B cell (primary cell): ENCODE measurements around the gene NPEPPS. TPM values are rescaled to one million over a fixed set of nuclear protein-coding genes. Genes with fewer than 3 reads are reported as not detected.

Experiments
- ATAC-seq: fragments of 200-7000 bp; cut with Tn5 transposase; one replicate; pipeline ENCODE4 v1.10.0; 2021; ENCODE audit warnings: low read depth, mild to moderate bottlenecking, moderate number of reproducible peaks, moderate library complexity
- CTCF ChIA-PET: fragments of 350-600 bp; sonication (Branson Sonifier 250); formaldehyde crosslinking; loops from one replicate; lab custom pipeline; 2021; ENCODE audit warnings: antibody characterized with exemption, inconsistent platforms; lab: Charles Lee
- POLR2A ChIA-PET: fragments of 350-600 bp; sonication (Branson Sonifier 250); formaldehyde crosslinking; loops from one replicate; lab custom pipeline; 2021; ENCODE audit warnings: antibody characterized with exemption; lab: Charles Lee
- DNase-seq: peaks from one replicate; pipeline ENCODE4 v3.0.0; 2013
- H2AFZ ChIP-seq: 2 replicates; pipeline ENCODE4 v1.6.1; 2012; ENCODE audit warnings: mild to moderate bottlenecking, low read depth, low read length; ENCODE audit not compliant: insufficient read depth, poor library complexity, severe bottlenecking
- H3K27ac ChIP-seq, 2 donors: 1 replicate in 1 of 2; 2 replicates in 1 of 2; pipeline ENCODE4 v1.5.1; 2012 to 2013; ENCODE audit warnings: low read length in 2 of 2, mild to moderate bottlenecking in 2 of 2, moderate library complexity in 1 of 2
- H3K27me3 ChIP-seq, 4 experiments: fragments of 200-600 bp in 1 of 4; sonication (generic) in 1 of 4; replicated peaks in 1 of 4; 1 replicate in 2 of 4; 2 replicates in 2 of 4; pipeline versions ENCODE4 v1.6.1 to v1.7.0; 2013 to 2016; ENCODE audit warnings: low read length in 3 of 4, mild to moderate bottlenecking in 2 of 4, mixed read lengths in 1 of 4, moderate library complexity in 1 of 4; ENCODE audit not compliant: insufficient read depth in 4 of 4, control insufficient read depth in 3 of 4; ENCODE audit errors: control extremely low read depth in 1 of 4
- H3K36me3 ChIP-seq, 2 experiments: replicated peaks in 1 of 2; 1 replicate in 1 of 2; 2 replicates in 1 of 2; pipeline versions ENCODE4 v1.6.1 to v1.7.1; 2013; ENCODE audit warnings: low read length in 1 of 2; ENCODE audit not compliant: insufficient read depth in 2 of 2, control insufficient read depth in 1 of 2; ENCODE audit errors: control extremely low read depth in 1 of 2, extremely low read depth in 1 of 2
- H3K4me1 ChIP-seq, 2 donors: fragments of 200-600 bp in 1 of 2; sonication (generic) in 1 of 2; 1 replicate in 1 of 2; 2 replicates in 1 of 2; pipeline versions ENCODE4 v1.5.1 to v1.6.1; 2013 to 2017; ENCODE audit warnings: low read length in 2 of 2; ENCODE audit not compliant: control insufficient read depth in 2 of 2, insufficient read depth in 2 of 2
- H3K4me2 ChIP-seq: replicated peaks from 2 replicates; pipeline ENCODE3; 2012; ENCODE audit warnings: mild to moderate bottlenecking, low read depth, low read length; ENCODE audit not compliant: poor library complexity, severe bottlenecking
- H3K4me3 ChIP-seq, 5 experiments: fragments of 200-600 bp in 1 of 5; sonication (generic) in 1 of 5; 1 replicate in 3 of 5; 2 replicates in 2 of 5; pipeline versions ENCODE4 v1.5.1 to v1.7.0; 2011 to 2016; ENCODE audit warnings: low read length in 4 of 5, mild to moderate bottlenecking in 4 of 5, low read depth in 2 of 5, control low read depth in 1 of 5, moderate library complexity in 1 of 5; ENCODE audit not compliant: insufficient read depth in 1 of 5; ENCODE audit errors: control extremely low read depth in 1 of 5, extremely low read depth in 1 of 5
- H3K79me2 ChIP-seq: fragments of 200-600 bp; sonication (generic); one replicate; pipeline ENCODE4 v1.6.0; 2016; ENCODE audit warnings: low read length; ENCODE audit not compliant: control insufficient read depth, insufficient read depth
- H3K9ac ChIP-seq: fragments of 200-600 bp; sonication (generic); 2 replicates; pipeline ENCODE4 v1.6.1; 2017; ENCODE audit warnings: mild to moderate bottlenecking, low read length, moderate library complexity
- H3K9me3 ChIP-seq, 3 donors: one replicate each; pipeline versions ENCODE4 v1.6.1 to v1.7.1; 2013; ENCODE audit warnings: low read length in 2 of 3; ENCODE audit not compliant: control insufficient read depth in 2 of 3, insufficient read depth in 1 of 3; ENCODE audit errors: control extremely low read depth in 1 of 3
- H4K20me1 ChIP-seq: 2 replicates; pipeline ENCODE4 v1.6.0; 2012; ENCODE audit warnings: mild to moderate bottlenecking, low read length; ENCODE audit not compliant: insufficient read depth, control insufficient read depth, poor library complexity, severe bottlenecking
- H3K27ac Mint-ChIP-seq: one replicate; pipeline ENCODE4 v1.8.0; 2021; ENCODE audit warnings: mixed read lengths
- H3K27me3 Mint-ChIP-seq: one replicate; pipeline ENCODE4 v1.8.0; 2021; ENCODE audit warnings: mixed read lengths
- H3K4me1 Mint-ChIP-seq: one replicate; pipeline ENCODE4 v1.8.0; 2021; ENCODE audit warnings: mixed read lengths
- H3K4me3 Mint-ChIP-seq: one replicate; pipeline ENCODE4 v1.8.0; 2021; ENCODE audit warnings: mixed read lengths
- H3K9me3 Mint-ChIP-seq: one replicate; pipeline ENCODE4 v1.8.0; 2022; ENCODE audit warnings: mixed read lengths; ENCODE audit not compliant: insufficient read depth
- CTCF ChIP-seq: fragments of 200-600 bp; IDR thresholded peaks from one replicate; pipeline ENCODE4 v1.8.0; 2022; ENCODE audit warnings: antibody characterized with exemption, mild to moderate bottlenecking
- EZH2 ChIP-seq: IDR thresholded peaks from 2 replicates; pipeline ENCODE4 v1.6.1; 2012; ENCODE audit warnings: borderline replicate concordance, low read depth, mild to moderate bottlenecking, moderate library complexity, low read length; ENCODE audit not compliant: insufficient read depth, poor library complexity, severe bottlenecking
- WGBS: methylation state at CpG from one replicate; pipeline ENCODE4 v1.1.5; 2013; ENCODE audit warnings: missing lambda C conversion rate; ENCODE audit not compliant: insufficient coverage; 5-methylcytosine and 5-hydroxymethylcytosine counted together
- intact Hi-C: fragments of 100-400 bp; cut with micrococcal nuclease; formaldehyde crosslinking; loops from one replicate; pipeline ENCODE4 v1.10.0; 2022
- polyA plus RNA-seq: library from polyadenylated mRNA; depleted of rRNA; stranded (reverse); fragments of >200 nt; gene quantifications from 2 replicates; pipeline ENCODE4 v1.2.3, GENCODE V29; 2012
- total RNA-seq, 2 donors: library from RNA; stranded (reverse); fragments of 120-200 nt in 1 of 2; gene quantifications; 1 replicate in 1 of 2; 2 replicates in 1 of 2; pipeline versions ENCODE4 v1.2.3 to v1.2.4, GENCODE V29; 2013 to 2022

NPEPPS gene
- total and polyA plus RNA-seq, 2 donors (not counting 1 experiment from before 2014, with no cell fraction given), result 47.8 to 160 TPM

DNA sequence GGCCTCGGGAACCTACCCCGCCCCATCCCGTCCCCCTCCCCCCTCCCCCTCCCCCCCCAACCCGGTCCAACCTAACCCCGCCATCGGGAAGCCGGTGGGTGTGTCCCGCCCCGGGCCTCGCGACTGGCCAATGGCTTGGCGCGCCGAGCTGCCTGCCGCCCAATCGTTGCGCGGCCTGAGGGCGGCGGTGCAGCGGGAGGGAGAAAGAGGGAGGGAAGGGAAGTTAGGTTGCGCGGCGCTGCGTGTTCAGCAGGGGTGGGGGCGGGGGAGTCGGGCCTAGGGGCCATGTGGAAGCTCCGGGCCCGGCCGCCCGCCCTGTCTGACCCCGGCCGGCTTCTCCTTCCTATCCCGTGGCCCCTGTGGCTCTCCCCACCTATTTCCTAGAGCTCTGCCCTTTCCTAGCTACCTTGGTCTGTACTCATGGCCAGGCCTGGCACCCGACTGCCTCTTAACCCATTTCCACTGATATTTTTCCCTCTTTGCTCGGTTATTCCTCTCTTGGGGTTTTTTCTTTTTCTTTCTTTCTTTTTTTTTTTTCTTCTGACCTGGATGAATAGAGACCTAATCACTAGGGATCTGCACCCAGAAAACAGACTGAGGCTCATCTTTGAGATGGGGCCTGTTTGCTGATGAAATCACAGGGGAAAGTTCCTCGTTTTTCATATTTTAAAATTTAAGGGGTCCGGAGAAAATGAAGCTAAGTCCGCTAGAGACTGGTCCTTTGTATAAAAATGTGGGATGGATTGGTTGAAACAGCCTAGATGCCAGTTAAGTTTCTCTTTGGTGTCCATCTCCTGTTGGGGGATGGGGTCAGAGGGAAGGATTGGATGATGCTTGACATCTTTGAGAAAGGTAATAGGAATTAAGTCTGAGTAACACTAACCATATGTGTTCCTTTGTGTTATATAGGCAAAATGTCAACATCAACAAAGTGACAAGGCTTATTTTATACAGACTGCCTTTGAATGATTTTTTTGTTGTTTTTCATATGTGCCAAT lies 119.9 kb downstream of the NPEPPS start:
- POLR2A ChIA-PET, result interaction anchor here (0.5 to 2.6 kb wide), 16 partner anchors 8 to 1541 kb away, joined by 3 to 39 read pairs (median 4); partner anchors contain the start of genes EFCAB13, SCRN2 and SP2
- peaks cover 34% of the 10 kb centered on the region for H4K20me1 ChIP-seq
- 2% methylated on average over 31 of the region's 39 CpGs for WGBS
- H3K4me2 ChIP-seq, result peak overlapping the region; percentile 86
- peak; percentile 93 for DNase-seq
- TF ChIP-seq EZH2 (no peak), CTCF (no peak)
- H3K4me1 ChIP-seq, result peaks cover 32% of the 10 kb centered on the region in 2 donors
- peak; percentile 59 for ATAC-seq
- H3K9ac ChIP-seq, result peak overlapping the region; percentile 80
- H3K4me3 Mint-ChIP-seq, result peak overlapping the region; percentile 98
- intact Hi-C loops, result loop anchor here (2.0 kb wide), 1 partner anchor 42 kb away; no protein-coding TSS in a partner anchor
- CTCF ChIA-PET, result interaction anchor here (1.3 to 11.8 kb wide), 2 partner anchors 14 to 20 kb away, joined by 3 to 108 read pairs; no protein-coding TSS in a partner anchor
- H3K79me2 ChIP-seq, result peaks cover 61% of the 10 kb centered on the region
- H3K9me3 ChIP-seq, result no peaks in the 10 kb centered on the region
- H3K4me3 ChIP-seq, result peak overlapping the region; percentile 35 to 93 (median 83)
- no peaks in the 10 kb centered on the region for H3K27me3 ChIP-seq
- H3K36me3 ChIP-seq, result peaks cover 5 to 40% of the 10 kb centered on the region in 2 experiments
- H3K27me3 Mint-ChIP-seq, result no peaks in the 10 kb centered on the region
- peaks cover 56% of the 10 kb centered on the region for H3K4me1 Mint-ChIP-seq
- peak overlapping the region; percentile 76 to 78 for H3K27ac ChIP-seq
- no peaks in the 10 kb centered on the region for H3K9me3 Mint-ChIP-seq
- peak overlapping the region; percentile 95 for H2AFZ ChIP-seq
- H3K27ac Mint-ChIP-seq, result peak overlapping the region; percentile 81
